ENCODE data around the gene C9orf43.
"Not testable (repeated sequence)": the region's sequence is repeated elsewhere in the genome, so short reads cannot be mapped to it uniquely, and the experiment has no call there.

C9orf43 gene

DNA sequence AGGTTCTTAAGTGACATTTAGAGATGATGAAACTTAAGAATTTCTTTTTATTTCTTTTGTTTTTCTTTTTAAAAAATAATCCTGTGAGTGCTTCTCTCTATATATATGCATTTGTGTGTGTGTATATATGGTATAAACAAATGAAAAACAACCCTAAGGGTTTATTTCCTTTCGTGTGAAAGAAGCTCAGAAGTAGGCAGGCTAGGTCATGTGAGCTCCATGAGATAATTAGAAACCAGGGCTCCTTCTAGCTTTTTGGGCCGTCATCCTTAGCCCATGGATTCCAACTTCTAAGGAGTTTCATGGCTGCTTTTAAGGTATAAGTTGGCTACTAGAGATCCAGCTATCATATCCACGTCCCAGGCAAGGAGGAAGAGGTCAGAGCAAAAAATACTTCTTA, 11.2 kb downstream of the C9orf43 start:
- no peak for DNase-seq (ENCODE audit: low read depth)

DNA sequence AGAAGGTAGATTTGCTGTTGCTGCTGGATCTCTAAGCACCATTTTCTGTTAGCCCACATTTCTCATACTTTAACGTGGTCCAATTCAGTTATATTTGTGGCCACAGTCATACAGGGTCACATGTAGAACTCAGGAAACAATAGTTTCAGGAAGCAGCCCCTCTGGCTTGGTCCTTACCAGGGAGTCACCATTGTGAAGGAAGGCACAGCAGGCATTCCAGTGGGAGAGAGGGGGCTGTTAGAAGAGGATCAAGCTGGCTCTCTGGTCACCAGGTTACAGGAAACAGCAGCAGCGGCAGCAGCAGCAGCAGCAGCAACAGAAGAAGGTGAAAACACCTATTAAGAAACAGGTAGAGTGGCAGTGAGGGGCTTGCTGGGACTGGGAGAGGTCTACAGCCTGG, 14.5 kb downstream of the C9orf43 start:
- DNase-seq (ENCODE audit: low read depth): no peak

DNA sequence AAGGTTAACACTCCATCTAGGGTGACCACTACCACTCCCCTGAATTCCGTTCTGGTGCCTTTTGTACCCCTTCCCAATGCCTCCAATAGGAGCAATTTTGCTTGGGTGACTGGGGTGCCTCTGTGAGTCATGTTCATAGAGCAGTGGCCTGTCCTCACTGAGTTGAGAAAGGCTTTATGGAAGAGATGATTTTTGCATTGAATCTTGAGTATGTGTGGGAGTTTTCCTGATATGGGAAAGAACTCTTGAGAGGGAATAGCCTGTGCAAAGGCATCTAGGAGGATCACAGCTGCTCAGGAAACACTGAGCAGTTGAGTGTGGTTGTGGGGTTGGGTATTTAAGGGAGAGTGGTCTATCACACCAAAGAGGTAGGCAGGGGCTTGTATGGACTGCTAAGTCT, 16.2 kb downstream of the C9orf43 start:
- DNase-seq (ENCODE audit: low read depth): no peak

DNA sequence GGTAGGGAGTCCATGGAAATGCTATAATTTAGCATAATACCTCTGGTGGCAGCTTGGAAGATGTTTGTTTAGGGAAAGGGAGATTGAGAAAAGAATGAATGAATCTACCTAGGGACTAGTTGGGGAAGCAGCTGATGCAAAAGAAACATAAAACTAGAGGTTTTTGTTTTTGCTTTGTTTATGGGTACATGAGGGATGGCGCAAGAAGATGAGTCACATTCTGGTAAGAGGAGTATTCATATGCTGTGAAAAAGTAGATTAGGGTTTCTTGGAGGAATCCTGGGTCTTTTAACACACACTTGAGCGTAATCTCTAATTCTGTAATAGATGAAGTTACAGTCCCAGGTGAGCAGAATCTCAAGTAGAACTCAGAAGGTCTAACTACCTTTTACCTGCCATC, 17.1 kb downstream of the C9orf43 start:
- DNase-seq (ENCODE audit: low read depth): no peak

DNA sequence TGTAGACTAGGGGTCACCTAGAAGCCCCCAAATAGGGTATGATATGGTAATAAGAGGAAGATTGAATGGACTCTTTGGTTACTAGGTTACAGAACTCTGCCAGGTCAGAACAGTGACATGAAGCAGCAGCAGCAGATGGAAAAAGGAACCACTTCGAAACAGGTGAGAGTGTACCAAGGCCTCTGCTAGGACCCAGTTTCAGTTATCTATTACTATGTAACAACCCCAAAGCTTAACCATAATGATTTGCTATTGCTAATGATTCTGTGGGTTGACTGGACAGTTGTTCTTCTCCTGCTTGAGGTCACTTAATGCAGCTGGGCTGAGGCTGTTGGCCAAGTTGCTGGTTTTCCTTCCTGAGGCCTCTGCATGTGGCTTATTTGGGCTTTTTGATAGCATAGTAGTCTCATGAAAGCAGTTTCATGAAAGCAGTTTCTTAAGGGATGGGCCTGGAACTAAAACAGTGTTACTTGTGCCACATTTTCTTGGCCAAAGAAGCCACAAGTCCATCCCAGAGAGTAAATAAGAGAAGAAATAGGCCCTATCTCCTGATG, 17.6 kb downstream of the C9orf43 start:
- DNase-seq (ENCODE audit: low read depth): no peak

DNA sequence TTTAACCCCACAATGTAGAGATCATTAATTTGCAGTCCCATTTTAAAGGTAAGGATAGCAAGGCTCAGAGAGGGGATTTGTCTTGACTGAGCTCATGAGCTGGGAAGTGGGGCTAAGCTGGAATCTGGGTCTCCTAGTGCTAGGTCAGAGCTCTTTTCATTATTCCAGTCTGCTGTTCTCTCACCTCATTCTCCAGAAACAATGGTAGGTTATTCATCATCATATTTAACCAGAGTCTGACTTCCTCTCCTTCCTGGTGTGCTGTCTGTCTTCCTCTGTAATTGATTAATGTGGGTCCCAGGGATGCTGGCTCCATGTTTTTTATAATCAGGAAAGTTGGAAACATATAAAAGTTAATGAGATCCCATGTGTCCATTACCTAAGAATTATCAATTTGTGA, 20.6 kb downstream of the C9orf43 start:
- DNase-seq (ENCODE audit: low read depth): no peak

DNA sequence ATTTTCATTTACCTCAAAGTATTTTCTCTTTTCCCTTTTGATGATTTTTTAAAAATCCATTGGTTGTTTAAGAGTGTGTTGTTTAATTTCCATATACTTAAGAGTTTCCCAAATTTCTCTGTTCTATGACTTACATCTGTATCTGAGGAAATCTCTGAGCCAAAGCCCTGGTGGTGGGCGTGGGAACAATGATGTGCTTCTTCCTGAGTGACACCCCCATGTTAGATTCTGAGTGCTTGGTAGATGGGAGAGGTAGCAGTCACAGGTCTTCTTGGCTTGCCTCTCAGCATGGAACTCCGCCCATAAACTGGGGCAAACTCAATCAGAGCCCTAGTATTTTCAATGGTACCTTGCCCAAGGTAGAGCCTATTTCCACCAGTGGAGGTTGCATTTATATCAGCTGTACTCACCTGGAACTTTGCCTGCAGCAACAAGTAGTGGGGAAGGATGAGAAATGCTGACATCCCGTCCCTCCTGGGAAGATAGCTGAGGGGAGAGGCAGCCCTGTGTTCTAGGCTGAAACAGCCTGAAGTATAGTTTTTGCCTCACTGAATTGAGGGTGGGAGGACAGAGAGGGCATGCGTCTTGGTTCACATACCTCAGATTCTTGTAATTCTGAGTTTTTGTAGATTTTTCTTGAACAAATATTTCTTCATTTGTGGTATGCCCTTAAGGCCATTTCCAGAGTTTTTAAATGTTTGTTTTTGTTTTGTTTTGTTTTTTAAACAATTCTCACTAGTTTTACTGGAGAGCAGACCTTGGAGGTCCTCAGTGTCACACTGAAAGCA, 26.4 kb downstream of the C9orf43 start:
- no peak for DNase-seq (ENCODE audit: low read depth)

DNA sequence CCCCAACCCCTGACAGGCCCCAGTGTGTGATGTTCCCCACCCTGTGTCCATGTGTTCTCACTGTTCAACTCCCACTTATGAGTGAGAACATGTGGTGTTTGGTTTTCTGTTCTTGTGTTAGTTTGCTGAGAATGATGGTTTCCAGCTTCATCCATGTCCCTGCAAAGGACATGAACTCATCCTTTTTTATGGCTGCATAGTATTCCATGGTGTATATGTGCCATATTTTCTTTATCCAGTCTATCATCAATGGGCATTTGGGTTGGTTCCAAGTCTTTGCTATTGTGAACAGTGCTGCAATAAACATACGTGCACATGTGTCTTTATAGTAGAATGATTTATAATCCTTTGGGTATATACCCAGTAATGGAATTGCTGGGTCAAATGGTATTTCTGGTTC, 27.2 kb downstream of the C9orf43 start:
- DNase-seq (ENCODE audit: low read depth): not testable (repeated sequence)

DNA sequence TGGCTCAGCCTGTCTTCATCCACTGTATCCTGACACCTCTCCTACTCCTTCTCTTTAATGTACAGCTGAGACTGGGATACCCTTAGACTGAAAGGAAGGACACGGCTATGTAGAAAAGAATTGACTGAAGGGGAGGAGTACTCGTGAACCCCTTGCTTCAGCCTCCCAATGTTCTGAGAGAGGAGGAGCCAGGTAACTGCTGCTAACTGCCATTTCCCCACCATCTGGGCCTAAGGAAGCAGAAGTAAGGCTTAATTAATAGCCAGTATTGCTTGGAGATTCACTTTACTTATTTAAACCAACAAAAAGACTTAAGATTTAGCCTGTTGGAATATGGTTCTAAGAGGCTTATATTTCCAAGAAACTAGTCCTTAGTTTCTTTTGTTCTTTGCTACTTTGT, 34.2 kb downstream of the C9orf43 start:
- no peak for DNase-seq (ENCODE audit: low read depth)

DNA sequence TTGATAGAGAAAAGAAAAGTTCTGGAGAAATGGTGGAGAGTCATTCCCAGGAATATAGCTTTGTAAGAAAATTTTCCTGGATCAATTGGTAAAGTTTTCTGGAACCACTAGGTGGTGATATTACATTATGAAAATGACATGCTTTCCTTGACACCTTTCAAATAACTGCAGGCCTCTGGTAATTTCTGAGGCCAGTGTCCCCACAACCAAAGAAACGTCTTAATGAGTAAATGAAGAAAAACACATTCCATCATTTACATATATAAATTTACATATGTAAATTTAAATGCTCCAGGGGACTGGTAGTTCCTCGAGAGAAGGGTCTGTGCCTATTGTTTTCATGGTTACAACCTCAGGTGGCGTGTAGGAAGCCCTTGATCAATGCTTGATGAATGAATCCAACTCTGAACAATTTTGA, 35.8 kb downstream of the C9orf43 start:
- no peak for DNase-seq (ENCODE audit: low read depth)

DNA sequence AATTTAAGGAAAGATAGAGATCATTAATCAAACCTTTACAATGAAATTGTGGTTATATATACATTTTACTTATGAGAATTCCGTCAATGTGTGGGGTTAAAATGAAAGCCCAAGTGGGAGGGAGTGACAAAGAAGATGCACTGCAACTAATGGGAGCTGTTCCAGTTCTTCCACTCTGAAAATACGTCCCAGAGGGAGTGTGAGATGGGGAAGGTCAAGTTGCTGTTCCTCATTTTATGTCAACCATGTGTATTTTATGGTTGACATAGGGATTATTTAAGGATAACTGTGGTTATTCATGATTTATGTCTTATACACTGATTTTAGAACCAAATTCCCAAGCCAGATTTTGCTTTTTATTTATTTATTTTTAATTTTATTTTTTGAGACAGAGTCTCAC, 38.8 kb downstream of the C9orf43 start:
- DNase-seq (ENCODE audit: low read depth): no peak

DNA sequence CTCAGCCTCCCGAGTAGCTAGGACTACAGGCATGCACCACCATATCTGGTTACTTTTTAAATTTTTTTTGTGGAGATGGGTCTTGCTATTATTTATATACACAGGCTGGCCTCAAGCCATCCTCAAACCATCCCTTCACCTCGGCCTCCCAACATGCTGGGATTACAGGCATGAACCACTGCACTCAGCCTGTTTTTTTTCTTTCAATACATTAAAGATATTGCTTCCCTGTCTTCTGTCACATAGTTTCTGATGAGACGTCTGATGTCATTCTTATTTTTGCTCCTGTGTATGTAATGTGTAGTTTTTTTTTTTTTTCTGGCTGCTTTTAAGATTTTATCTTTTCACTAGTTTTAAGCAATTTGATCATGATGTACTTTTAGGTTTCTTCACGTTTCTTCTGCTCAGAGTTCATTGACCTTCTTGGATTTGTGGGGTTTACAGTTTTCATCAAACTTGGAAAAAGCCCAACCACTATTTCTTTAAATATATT, 41.6 kb downstream of the C9orf43 start:
- DNase-seq (ENCODE audit: low read depth): no peak

DNA sequence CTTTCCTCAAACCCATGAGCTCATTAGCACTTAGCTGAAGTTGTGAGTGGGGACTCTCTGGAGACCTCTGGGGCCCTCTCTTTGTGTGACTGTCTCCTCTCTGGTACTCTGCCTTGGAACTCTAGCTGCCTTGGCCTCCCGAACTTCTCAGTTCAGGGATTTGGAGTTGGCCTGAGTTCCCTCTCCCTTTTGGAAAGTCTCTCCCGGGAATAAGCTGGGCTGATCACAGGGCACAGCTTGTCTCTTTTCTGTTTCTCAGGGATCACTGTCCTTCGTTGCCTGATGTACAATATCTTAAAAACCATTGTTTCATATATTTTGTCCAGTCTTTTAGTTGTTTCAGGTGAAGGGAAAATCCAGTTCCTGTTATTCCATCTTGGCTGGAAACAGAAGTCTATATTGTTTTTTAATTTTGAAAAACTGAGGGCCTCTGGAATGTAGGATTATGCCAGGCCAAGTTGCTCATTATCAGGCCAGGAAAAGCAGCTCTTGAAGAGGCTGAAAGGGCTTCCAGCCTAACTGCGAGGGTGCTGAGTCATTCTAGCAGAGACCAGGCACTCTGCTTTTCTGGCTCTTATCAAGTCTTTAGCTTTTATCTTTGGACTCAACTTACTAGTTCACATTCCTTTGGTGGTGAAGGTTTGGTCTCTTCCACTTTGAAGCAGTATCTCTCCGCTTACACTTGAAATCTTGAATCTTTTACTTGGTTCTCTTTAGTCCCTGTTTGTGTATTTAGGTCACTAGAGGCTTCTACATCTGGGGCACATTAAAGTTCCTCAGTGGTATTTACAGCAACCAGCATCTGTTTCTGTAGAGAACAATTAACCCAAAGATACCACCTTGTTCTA, 44.6 kb downstream of the C9orf43 start:
- no peak for DNase-seq (ENCODE audit: low read depth)

DNA sequence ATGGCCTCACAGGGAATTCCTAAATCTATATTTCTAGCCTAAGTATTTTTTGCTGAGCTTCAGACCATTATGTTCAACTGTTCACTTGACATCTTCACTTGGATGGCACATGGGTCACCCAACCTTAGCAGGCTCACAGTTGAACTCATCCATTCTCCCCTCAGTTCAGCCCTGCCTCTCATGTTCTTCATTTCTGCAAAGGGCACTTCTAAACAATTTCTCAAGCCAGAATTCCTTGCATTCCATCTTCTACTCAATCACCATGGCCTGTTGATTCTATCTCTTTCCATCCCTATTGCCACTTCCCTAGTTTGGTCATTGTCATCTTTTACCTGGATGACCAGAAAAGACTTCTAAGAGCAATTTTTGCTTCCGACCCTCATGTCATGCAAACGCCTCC, 45.7 kb downstream of the C9orf43 start:
- no peak for DNase-seq (ENCODE audit: low read depth)

DNA sequence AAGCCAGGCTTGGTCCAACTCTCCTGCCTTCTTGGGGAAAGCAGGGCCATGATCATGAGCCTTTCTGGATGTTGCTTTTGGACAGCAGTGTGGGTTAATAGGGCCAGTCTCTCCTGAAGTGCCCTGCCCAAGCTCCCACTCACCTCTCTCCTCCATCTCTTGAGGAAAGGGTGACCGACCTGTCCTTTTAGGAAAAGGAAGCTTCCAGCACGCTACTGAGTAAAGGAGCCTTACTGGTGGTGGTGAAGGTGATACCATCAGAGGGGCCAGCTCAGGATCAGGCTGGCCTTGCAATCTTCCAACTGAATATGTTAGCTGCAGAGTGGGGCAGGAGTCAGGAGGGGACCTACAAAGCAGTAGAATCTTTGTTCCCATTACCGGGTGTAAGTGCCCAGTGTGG, 50.7 kb downstream of the C9orf43 start:
- DNase-seq (ENCODE audit: low read depth): no peak

DNA sequence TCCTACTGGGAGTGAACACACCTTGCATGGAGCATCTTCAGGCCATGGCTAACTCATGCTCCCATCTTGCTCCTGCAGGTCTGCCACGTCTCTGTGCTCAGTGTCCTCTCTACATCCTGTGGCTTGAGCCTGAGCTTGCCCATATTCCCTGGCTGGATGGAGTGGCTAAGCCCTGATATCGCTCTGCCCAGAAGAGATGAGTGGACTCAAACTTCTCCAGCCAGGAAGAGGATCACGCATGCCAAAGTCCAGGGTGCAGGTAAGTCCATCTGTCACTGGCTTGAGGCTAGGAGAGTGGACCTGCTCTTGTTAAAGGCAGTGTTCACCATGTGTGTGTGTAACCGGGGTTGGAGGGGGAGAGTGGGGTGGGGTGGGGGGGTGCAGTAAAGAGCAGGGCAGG, 51.4 kb downstream of the C9orf43 start:
- DNase-seq (ENCODE audit: low read depth): no peak

DNA sequence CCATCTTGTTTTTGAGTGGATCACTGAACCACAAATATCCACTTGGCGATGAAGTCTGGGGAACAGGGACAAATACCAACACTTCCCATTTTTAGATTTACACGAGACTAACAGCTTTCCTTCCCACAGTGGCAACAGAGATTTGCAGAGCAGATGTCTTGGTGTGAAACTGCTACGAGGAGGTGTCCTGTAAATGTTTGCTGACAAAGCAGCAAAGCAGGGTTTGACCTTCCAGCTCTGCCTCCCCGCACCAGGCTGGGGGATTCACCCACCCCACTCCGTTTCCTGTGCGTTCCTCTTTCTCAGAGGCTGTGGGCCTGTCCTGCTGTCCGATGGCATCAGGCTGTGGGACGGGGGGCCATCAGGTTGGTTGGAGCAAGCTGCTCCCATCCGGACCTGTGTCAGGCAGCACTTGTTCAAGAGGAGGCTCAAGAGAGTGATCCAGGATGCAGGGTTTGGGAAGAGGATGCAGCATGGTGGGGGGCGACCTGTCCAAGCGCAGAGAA, 52.3 kb downstream of the C9orf43 start:
- no peak for DNase-seq (ENCODE audit: low read depth)

DNA sequence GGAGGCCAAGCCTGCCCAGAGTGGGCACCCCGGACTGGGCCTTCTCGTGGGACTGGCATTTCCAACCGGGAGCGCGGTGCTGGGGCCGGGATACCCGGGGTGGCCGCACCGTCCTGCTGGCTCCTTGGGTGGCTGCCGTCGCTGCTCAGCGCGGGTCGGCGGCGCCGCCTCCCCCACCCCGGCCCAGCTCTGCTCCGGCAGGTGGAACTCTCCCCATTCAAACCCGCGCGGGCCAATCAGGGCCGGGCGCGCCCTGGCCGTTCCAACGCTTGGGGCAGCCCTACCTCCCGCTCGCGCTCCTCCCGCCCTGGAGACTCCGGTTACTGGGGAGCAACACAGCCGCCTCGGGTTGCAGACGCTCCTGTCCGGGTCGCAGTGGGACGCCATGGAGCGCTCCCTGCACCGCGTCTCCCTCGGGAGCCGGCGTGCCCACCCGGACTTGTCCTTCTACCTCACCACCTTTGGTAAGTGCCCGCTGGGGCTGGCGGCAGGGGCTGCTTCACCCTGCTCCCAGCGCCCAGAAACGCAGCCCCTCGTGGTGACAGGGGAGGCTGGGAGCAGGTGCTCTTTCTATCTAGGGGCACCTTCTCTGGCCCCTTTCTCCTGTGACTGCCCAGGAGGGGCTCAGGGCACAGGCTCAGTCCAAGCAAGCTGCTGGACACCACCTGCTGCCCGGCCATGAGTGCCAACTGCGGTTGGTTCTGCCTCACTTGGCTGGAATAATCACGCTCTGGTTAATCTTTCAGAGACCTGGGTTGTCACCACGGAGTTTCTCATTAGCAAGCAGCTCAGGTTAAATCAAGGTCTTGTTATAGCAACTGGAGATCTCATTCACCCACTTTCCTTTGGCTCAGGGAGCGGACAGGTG, 53.1 kb downstream of the C9orf43 start, which contains the start of gene RGS3:
TSS of gene RGS3 (plus strand) at position 310 of the 868 bp plus-strand sequence. CDS start at position 386, 76 bp downstream.
- no peak for DNase-seq (ENCODE audit: low read depth)

DNA sequence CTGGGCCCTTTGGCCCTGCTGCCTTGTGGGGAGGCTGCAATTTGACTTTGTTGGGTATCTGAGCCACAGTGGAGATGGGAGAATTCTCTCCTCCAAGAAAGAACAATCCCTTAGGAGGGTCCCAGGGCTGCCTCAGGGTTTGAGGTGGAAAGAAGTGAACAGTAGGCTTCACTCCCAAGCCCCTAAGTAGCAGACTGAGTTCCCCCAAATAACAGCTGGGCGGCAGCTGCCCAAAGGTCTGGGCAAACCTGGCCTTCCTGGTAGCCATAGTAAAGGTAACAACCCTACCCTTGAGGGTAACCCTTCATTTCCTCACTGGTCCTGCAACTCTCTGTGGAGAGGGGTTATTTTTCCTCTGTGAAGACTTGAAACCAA, 53.7 kb downstream of the C9orf43 start:
- no peak for DNase-seq (ENCODE audit: low read depth)

DNA sequence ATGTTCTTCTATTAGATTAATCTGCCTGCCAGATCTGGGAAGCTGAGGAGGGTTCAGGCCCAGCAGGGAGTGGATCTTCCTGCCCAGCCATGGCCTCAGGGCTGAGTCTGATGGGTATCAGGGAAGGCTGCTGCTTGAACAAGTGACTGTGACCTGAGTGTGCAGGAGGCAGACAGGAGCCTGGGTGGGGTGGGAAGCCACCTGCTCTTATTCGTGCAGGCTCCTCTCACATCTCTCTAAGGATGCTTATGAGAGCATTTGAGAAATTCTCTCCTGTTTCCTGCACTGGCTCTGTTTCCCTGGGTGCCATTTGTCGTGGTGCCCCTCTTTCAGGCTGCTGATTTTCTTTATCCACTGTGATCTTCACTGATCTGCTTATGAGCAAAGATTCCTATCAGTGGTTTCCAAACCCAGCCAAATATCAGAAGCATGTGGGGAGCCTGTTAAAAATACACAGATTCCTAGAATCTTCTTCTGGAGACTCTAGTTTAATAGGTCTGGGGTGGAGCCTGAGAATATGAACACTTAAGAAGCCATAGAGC, 55.1 kb downstream of the C9orf43 start:
- DNase-seq (ENCODE audit: low read depth): no peak

DNA sequence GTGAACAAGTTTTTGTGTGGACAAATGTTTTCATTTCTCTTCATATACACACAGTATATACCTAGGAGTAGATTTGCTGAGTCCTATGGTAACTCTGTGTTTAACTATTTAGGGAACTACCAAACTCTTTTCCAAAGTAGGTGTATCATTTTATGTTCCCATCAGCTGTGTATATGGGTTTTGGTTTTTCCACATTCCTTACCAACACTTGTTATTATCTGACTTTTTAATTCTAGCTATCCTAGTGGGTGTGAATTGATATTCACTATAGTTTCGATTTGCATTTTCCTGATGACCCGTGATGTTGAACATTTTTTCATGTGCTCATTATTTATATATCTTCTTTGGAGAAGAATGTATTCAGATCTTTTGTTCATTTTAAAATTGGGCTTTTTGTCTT, 56.6 kb downstream of the C9orf43 start:
- DNase-seq (ENCODE audit: low read depth): no peak
